Measurements from ENCODE around the gene HSF4. TPM values are rescaled to one million over a fixed set of nuclear protein-coding genes. Genes with fewer than 3 reads are reported as not detected.

HSF4 gene
- total and polyA plus RNA-seq, 5 experiments from 2014 or later: 9.7 to 14.8 TPM; not detected in 3

GRCh38 chr16:67210069-67210937, 45.8 kb downstream of the HSF4 start:
- DNase-seq (no peak), ATAC-seq (no peak)
- Mint-ChIP-seq H3K4me3 (no peak overlapping the region), H3K27ac (peak overlapping the region in 1 of 10 donors; percentile 75), H3K9me3 (no peaks in the 10 kb centered on the region), H3K36me3 (peaks cover 0 to 2% (median 0%) of the 10 kb centered on the region in 3 donors), H3K4me1 (peaks cover 0 to 3% (median under 1%) of the 10 kb centered on the region in 4 donors), H3K27me3 (no peaks in the 10 kb centered on the region)
- POLR2A ChIA-PET: no interaction called here

DNA sequence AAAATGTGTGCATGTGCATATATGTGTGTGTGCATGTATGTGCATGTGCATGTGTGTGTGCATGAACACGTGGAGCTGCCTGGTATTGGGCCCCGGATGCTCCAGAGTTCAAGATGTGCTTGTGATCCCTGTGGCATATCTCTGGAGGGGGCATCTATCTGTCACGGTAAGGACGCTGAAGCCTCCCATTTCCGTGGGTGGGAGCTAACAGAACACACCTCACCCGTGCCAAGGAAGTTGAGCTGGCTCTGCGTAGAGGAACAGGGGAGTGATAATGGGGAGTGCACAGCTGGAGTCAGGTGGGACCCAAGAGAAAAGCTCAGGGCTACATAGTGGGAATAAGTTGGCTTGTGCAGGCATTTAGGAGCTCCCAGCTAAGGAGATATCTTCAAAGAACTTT, 47.1 kb downstream of the HSF4 start:
- Mint-ChIP-seq H3K27ac (peak overlapping the region in 2 of 10 donors; percentile 57 to 71), H3K36me3 (peaks cover 0 to 4% (median 0%) of the 10 kb centered on the region in 3 donors), H3K27me3 (no peaks in the 10 kb centered on the region), H3K4me1 (peaks cover 0 to 14% (median 2%) of the 10 kb centered on the region in 4 donors), H3K9me3 (no peaks in the 10 kb centered on the region), H3K4me3 (no peak overlapping the region)
- ATAC-seq: no peak
- POLR2A ChIA-PET: interaction anchor here (1.2 kb wide), 1 partner anchor 10 kb away, joined by 3 read pairs; no protein-coding TSS in a partner anchor
- no peak for DNase-seq

DNA sequence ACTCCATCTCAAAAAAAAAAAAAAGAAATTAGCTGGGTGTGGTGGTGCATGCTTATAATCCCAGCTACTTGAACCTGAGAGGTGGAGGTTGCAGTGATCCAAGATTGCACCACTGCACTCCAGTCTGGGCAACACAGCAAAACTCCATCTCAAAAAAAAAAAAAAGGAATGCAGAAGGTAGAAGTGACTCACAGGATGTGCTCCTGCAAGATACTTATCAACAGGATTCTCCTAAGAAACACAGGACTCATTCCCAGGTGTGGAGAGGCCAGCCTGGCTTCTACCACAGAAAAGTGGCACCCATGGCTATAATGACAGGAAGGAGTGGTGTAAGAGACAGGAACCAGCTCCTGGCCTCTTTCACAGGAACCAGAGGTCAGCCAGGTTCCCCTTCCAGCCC, 48.2 kb downstream of the HSF4 start:
- H3K27ac Mint-ChIP-seq: no peak overlapping the region
- H3K27me3 Mint-ChIP-seq: no peaks in the 10 kb centered on the region
- no peak overlapping the region for H3K4me3 Mint-ChIP-seq

GRCh38 chr16:67213197-67214019, 48.9 kb downstream of the HSF4 start:
- DNase-seq (no peak), ATAC-seq (no peak)
- Mint-ChIP-seq H3K4me1 (peaks cover 0 to 17% (median 8%) of the 10 kb centered on the region in 4 donors), H3K27ac (no peak overlapping the region), H3K36me3 (peaks cover 0 to 15% (median 0%) of the 10 kb centered on the region in 3 donors), H3K4me3 (no peak overlapping the region), H3K9me3 (no peaks in the 10 kb centered on the region), H3K27me3 (no peaks in the 10 kb centered on the region)
- POLR2A ChIA-PET: interaction anchor here (1.4 kb wide), 1 partner anchor 13 kb away, joined by 3 read pairs; no protein-coding TSS in a partner anchor

More for the DNA sequence above, 48.2 kb downstream of the HSF4 start:
- no peak for ATAC-seq
- Mint-ChIP-seq H3K4me1 (peaks cover 0 to 17% (median 7%) of the 10 kb centered on the region in 4 donors), H3K36me3 (peaks cover 0 to 15% (median 0%) of the 10 kb centered on the region in 3 donors), H3K9me3 (no peaks in the 10 kb centered on the region)
- no peak for DNase-seq
- POLR2A ChIA-PET: interaction anchor here (1.4 kb wide), 1 partner anchor 13 kb away, joined by 3 read pairs; no protein-coding TSS in a partner anchor

DNA sequence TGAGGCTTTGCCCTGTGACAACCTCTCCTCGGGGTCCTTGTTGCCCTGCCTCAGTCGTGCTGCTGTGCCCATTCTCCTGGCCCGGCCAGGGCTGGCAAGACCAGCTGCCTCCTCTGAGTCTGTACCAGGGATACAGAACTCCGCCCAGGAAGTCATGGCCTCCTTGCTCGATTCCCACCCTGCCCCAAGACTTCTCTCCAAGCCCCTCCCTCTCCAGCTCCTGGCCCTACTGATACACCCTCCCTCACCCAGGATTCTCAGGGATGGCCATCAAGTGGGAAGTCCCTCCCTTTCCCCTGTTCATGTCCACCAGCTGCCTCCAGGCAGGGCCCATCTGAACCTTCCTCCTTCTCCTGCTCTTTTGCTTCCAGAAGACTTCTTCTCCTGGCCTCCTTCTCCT, 51.2 kb downstream of the HSF4 start:
- DNase-seq (no peak), ATAC-seq (no peak)
- POLR2A ChIA-PET: no interaction called here
- Mint-ChIP-seq H3K9me3 (no peaks in the 10 kb centered on the region), H3K36me3 (peaks cover 0 to 23% (median 3%) of the 10 kb centered on the region in 3 donors), H3K27me3 (no peaks in the 10 kb centered on the region), H3K27ac (peak overlapping the region in 2 of 10 donors; percentile 11 to 31), H3K4me1 (peaks cover 0 to 17% (median 8%) of the 10 kb centered on the region in 4 donors), H3K4me3 (no peak overlapping the region)

DNA sequence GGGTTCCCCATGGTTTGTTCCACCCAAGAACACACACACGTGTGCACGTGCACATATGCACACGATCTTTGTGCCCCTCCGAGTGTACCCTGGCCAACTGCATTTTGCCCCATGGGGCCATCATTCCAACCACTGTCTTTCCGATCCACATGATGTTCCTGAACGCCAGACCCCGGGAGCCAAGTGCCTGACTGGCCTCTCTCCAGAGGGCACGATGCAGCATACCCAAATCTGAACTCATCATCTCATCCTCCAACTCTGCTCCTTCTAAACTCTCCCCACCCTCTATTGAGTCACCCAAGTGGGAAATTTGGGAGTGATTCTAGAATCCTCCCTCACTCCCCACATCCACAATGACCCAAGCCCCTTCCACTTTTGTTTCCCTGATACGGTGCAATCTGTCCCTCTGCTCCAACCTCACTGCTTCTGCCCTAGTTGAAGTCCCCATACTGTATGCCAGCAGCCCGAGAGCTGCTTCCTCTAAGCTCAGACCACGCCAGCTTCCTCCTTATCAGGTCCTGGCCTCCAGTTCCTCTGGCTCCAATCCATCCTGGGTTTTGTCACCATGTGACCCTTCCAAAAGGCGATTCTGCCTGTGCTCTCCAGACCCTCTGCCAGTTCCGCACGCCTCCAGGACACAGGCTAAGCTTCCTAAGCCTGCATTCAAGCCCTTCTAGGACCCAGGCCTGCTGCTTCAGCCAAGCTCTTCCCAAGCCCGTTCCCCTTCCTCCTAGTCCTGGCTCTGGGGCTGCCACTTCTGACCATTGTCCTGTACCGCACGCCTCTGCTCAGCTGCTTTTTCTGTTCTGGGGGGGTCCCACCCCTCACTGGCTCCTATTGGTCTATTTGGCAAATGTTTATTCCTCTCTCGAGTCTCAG, 52.3 kb downstream of the HSF4 start:
- DNase-seq (no peak), ATAC-seq (no peak)
- Mint-ChIP-seq H3K27me3 (no peaks in the 10 kb centered on the region), H3K4me3 (no peak overlapping the region), H3K36me3 (peaks cover 0 to 23% (median 3%) of the 10 kb centered on the region in 3 donors), H3K4me1 (peaks cover 0 to 17% (median 8%) of the 10 kb centered on the region in 4 donors), H3K9me3 (no peaks in the 10 kb centered on the region), H3K27ac (peak overlapping the region in 5 of 10 donors; percentile 11 to 63 (median 46))
- POLR2A ChIA-PET: interaction anchor here (0.7 kb wide), 1 partner anchor 141 kb away, joined by 4 read pairs; no protein-coding TSS in a partner anchor

Small RNA genes within 50 kb of the gene (microRNA-seq; reads per million reads assigned to microRNA genes)
- 136 reads per million, percentile 68 among the genes with 10 or more reads in this experiment for gene MIR328 (ENCODE audit: borderline microRNAs expressed)

Other genes with a start within 250 kb of the HSF4 start
- gene CDH16, start 245.9 kb upstream of the HSF4 start, total RNA-seq: not detected
- gene CDH16, start 245.9 kb upstream of the HSF4 start, polyA plus RNA-seq: not detected
- under 1 TPM in 1 of 2 experiments, not detected in 1; 0.55 TPM for gene RRAD, start 239.2 kb upstream of the HSF4 start, total RNA-seq
- not detected for gene RRAD, start 239.2 kb upstream of the HSF4 start, polyA plus RNA-seq
- 10 to 100 TPM; 57.6 to 64.4 TPM for gene CIAO2B, start 230.3 kb upstream of the HSF4 start, total RNA-seq
- gene CIAO2B, start 230.3 kb upstream of the HSF4 start, polyA plus RNA-seq: 100 to 1,000 TPM in 1 of 3 donors, 10 to 100 TPM in 2; 86.1 to 110 (median 91.3) TPM
- 10 to 100 TPM; 56.7 to 62.7 TPM for gene CES2, start 229.2 kb upstream of the HSF4 start, total RNA-seq
- 10 to 100 TPM; 21.1 to 31.2 (median 31.2) TPM for gene CES2, start 229.2 kb upstream of the HSF4 start, polyA plus RNA-seq
- under 1 TPM; 0.10 to 0.16 TPM for gene CES3, start 203.5 kb upstream of the HSF4 start, total RNA-seq
- gene CES3, start 203.5 kb upstream of the HSF4 start, polyA plus RNA-seq: not detected
- gene CES4A, start 176.2 kb upstream of the HSF4 start, total RNA-seq: 10 to 100 TPM; 10.0 to 13.7 TPM
- 1 to 10 TPM in 2 of 3 donors, under 1 TPM in 1; 0.83 to 2.4 (median 1.5) TPM for gene CES4A, start 176.2 kb upstream of the HSF4 start, polyA plus RNA-seq
- gene CBFB, start 135.6 kb upstream of the HSF4 start, total RNA-seq: 10 to 100 TPM; 91.4 to 95.0 TPM
- 10 to 100 TPM; 61.2 to 79.8 (median 73.5) TPM for gene CBFB, start 135.6 kb upstream of the HSF4 start, polyA plus RNA-seq
- 10 to 100 TPM; 21.4 to 23.3 TPM for gene PHAF1, start 54.8 kb upstream of the HSF4 start, total RNA-seq
- 10 to 100 TPM in 1 of 3 donors, 1 to 10 TPM in 2; 6.9 to 10.9 (median 6.9) TPM for gene PHAF1, start 54.8 kb upstream of the HSF4 start, polyA plus RNA-seq
- 1 to 10 TPM; 1.5 to 1.8 TPM for gene B3GNT9, start 13.7 kb upstream of the HSF4 start, total RNA-seq
- 1 to 10 TPM in 1 of 3 donors, under 1 TPM in 2; 0.19 to 1.1 (median 0.28) TPM for gene B3GNT9, start 13.7 kb upstream of the HSF4 start, polyA plus RNA-seq
- gene TRADD, start 4.8 kb upstream of the HSF4 start, total RNA-seq: 10 to 100 TPM; 41.0 to 43.4 TPM
- 10 to 100 TPM; 44.9 to 49.1 (median 48.2) TPM for gene TRADD, start 4.8 kb upstream of the HSF4 start, polyA plus RNA-seq
- 10 to 100 TPM in 1 of 2 experiments, 1 to 10 TPM in 1; 9.0 to 10.9 TPM for gene FBXL8, start 4.8 kb upstream of the HSF4 start, total RNA-seq
- gene FBXL8, start 4.8 kb upstream of the HSF4 start, polyA plus RNA-seq: 1 to 10 TPM; 1.8 to 2.8 (median 2.5) TPM
- 1 to 10 TPM in 1 of 2 experiments, under 1 TPM in 1; 0.70 to 1.6 TPM for gene NOL3, start 5.8 kb downstream of the HSF4 start, total RNA-seq
- gene NOL3, start 5.8 kb downstream of the HSF4 start, polyA plus RNA-seq: not detected
- 1 to 10 TPM; 4.2 to 7.5 TPM for gene MATCAP1, start 19.2 kb downstream of the HSF4 start, total RNA-seq
- gene MATCAP1, start 19.2 kb downstream of the HSF4 start, polyA plus RNA-seq: under 1 TPM; 0.28 to 0.98 (median 0.75) TPM
- not detected for gene EXOC3L1, start 25.4 kb downstream of the HSF4 start, total RNA-seq
- under 1 TPM; 0.20 to 0.32 (median 0.31) TPM for gene EXOC3L1, start 25.4 kb downstream of the HSF4 start, polyA plus RNA-seq
- 10 to 100 TPM; 86.3 to 87.1 TPM for gene E2F4, start 27.4 kb downstream of the HSF4 start, total RNA-seq
- 10 to 100 TPM; 40.7 to 67.8 (median 63.4) TPM for gene E2F4, start 27.4 kb downstream of the HSF4 start, polyA plus RNA-seq
- gene ELMO3, start 34.4 kb downstream of the HSF4 start, total RNA-seq: 1 to 10 TPM; 5.0 to 5.6 TPM
- gene ELMO3, start 34.4 kb downstream of the HSF4 start, polyA plus RNA-seq: not detected
- 10 to 100 TPM; 40.0 to 40.2 TPM for gene TMEM208, start 62.4 kb downstream of the HSF4 start, total RNA-seq
- gene TMEM208, start 62.4 kb downstream of the HSF4 start, polyA plus RNA-seq: 10 to 100 TPM; 65.3 to 88.4 (median 76.4) TPM
- gene FHOD1, start 82.7 kb downstream of the HSF4 start, total RNA-seq: 10 to 100 TPM; 34.5 to 47.3 TPM
- 1 to 10 TPM; 1.6 to 3.0 (median 2.3) TPM for gene FHOD1, start 82.7 kb downstream of the HSF4 start, polyA plus RNA-seq
- gene SLC9A5, start 84.2 kb downstream of the HSF4 start, total RNA-seq: 1 to 10 TPM; 1.6 to 2.7 TPM
- under 1 TPM; 0.04 to 0.20 (median 0.19) TPM for gene SLC9A5, start 84.2 kb downstream of the HSF4 start, polyA plus RNA-seq
- gene PLEKHG4, start 114.8 kb downstream of the HSF4 start, total RNA-seq: 10 to 100 TPM; 39.1 to 41.0 TPM
- gene PLEKHG4, start 114.8 kb downstream of the HSF4 start, polyA plus RNA-seq: 10 to 100 TPM in 1 of 3 donors, 1 to 10 TPM in 2; 7.9 to 11.7 (median 8.3) TPM
- gene KCTD19, start 162.0 kb downstream of the HSF4 start, total RNA-seq: not detected
- gene KCTD19, start 162.0 kb downstream of the HSF4 start, polyA plus RNA-seq: under 1 TPM in 1 of 3 donors, not detected in 2; 0.03 TPM
- under 1 TPM in 1 of 2 experiments, not detected in 1; 0.49 TPM for gene LRRC36, start 162.1 kb downstream of the HSF4 start, total RNA-seq
- gene LRRC36, start 162.1 kb downstream of the HSF4 start, polyA plus RNA-seq: not detected
- not detected for gene TPPP3, start 228.8 kb downstream of the HSF4 start, total RNA-seq
- not detected for gene TPPP3, start 228.8 kb downstream of the HSF4 start, polyA plus RNA-seq